GM21390 (cell line): ENCODE results near the gene NFIC.
"Not testable (repeated sequence)": the region's sequence is repeated elsewhere in the genome, so short reads cannot be mapped to it uniquely, and the experiment has no call there.

ENCODE experiments used
- ATAC-seq: cut with Tn5 transposase; IDR thresholded peaks from one replicate; pipeline ENCODE4 v1.9.1; 2021; ENCODE audit not compliant: unreplicated experiment

NFIC gene

DNA sequence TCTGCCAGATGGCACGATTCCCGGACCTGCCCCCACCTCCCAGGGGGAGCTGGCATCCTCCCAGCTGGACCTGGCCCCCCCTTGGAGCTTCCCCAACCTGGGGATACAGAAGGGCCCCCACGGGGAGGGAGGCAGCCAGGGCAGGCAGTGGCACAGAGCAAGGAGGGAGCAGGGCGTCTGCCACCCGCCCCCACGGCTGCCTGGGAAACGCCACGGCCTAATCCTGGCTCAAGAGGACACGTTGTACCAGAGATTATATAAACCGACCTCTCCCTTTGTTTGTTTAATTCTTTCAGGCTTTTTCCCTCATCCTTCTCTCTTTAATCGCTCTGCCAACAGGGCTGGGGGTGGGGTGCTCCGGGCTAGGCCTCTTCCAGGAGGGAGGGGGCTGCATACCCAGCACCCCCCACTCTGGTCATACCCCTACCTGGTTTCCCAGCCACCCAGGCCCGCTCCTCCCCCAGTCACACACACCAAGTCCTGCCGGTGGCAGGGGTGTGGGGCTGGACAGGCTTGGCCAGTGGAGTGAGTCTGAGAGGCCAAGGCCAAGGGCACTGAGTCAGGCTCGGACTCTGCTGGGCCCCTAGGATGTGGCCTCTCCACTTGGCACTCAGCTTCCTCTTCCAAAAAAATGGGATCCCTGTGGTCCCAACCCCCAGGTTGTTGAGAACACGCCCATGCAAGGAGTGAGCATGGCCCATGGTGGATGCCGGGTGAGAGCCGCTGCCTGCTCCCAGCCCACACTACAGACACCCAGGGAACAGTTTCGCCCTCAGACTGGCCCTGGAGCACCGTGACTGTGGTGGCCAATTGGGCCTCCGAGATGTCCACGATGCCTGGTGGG lies 29.5 kb upstream of the NFIC start:
- ATAC-seq: no peak

DNA sequence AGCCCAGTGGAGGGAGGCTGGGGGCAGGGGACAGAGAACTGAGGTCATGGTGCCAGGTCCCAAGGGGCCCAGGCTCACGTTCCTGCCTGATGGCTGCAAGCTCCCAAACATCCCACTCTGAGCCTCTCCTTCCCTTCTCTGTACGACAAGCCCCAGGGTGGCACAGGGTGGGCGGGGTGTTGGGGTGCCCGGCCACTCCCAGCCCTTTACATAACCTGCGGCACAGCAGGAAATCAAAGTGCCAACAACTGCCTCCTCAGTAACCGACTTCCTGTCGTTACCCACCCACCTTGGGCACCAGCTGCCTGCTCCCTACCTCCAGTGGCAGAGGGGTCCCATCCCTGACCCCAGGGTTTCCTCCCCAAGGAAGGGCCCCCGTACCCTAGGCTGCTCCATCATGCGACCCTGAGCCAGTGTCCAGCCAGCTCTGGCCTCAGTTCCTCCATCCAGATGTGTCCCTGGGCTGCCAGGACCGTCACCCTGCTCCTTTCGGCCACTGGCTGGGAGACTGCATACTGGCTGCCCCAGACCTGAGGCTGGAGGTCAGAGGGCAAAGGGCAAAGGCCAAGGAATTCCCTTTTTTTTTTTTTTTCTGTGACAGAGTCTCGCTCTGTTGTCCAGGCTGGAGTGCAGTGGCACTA lies 27.7 kb upstream of the NFIC start:
- no peak for ATAC-seq

DNA sequence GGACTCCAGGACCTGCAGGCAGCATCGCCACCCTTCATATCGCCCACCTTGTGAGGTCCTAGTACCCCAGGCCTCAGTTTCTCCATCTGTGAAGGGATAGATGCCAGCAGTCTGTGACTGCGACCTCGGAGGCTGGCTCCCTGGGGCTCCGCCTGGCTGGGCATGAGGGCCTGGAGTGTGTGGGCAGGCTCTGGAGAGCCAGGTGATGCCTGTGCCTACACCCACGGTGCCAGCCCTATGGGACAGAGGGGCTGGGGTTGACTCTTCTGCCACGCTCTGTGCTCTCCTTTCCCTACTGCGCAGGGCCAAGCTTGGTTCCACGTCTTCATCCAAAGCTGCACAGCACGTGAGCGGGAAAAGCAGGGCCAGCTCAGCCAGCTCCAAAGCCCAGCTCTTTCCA lies 26.0 kb upstream of the NFIC start:
- no peak for ATAC-seq

DNA sequence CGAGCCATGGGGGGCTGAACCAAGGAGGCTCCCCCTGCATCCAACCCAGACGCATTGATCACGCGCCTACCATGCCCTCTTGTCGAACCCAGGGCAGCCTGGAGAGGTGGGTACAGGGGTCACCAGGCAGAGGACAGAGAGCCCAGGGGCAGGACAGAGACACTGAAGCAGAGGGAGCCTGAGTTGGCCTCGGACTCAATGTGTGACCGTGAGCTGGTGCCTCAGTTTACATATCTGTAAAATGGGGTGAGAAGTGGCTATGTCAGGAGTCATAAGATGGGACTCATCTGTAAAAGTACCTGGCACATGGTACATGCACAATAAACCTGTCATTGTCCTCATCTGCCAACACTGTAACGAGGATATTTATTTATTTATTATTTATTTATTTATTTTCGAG lies 24.1 kb upstream of the NFIC start:
- no peak for ATAC-seq

DNA sequence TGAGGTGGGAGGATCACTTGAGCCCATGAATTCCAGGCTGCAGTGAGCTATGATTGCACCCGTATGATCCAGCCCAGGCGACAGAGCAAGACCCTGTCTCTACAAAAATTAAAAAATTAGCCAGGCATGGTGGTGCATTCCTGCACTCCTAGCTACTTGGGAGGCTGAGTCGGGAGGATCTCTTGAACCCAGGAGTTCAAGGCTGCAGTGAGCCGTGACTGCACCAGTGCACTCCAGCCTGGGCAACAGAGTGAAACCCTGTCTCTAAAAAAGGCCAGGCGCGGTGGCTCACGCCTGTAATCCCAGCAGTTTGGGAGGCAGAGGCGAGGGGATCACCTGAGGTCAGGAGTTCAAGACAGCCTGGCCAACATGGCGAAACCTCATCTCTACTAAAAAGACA lies 23.4 kb upstream of the NFIC start:
- not testable (repeated sequence) for ATAC-seq

DNA sequence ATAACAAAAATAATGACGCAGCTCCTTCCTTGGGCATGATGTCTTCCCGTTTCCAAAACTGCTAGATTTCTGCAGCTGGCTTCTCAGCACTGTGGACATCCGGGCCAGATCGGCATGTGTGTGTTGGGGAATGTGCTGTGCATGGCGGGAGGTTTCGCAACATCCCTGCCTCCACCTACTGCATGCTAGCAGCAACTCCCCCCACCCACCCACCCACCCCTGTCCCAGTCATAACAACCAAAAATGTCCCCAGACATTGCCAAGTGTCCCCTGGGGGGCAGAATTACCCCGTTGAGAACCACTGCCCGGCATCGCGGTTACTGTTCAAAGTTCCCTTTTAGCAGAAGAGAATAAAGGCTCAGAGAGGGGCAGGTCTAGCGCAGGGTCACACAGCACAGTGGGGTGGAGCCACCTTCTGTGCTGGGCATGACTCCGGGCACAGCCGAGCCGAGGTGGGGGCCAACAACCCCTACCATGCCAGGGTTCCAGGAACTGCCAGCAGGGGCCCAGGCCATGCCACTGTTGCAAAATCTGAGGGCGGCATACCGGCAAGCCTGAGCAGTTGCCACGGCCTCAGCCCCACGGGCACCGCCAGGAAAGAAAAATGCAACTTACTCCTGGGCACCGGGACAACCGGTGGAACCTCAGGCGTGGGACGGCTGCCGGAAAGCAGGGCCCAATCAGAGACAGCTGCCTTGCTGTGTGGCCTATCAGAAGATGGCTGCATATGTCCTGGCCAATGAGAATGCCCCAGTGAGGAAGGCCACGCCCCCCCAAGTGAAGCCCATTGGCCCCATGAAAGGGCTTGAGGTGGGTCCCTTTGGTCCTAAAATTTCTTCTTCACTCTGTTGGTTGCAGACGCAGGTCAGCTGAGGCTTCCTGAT lies 22.5 kb upstream of the NFIC start:
- no peak for ATAC-seq

DNA sequence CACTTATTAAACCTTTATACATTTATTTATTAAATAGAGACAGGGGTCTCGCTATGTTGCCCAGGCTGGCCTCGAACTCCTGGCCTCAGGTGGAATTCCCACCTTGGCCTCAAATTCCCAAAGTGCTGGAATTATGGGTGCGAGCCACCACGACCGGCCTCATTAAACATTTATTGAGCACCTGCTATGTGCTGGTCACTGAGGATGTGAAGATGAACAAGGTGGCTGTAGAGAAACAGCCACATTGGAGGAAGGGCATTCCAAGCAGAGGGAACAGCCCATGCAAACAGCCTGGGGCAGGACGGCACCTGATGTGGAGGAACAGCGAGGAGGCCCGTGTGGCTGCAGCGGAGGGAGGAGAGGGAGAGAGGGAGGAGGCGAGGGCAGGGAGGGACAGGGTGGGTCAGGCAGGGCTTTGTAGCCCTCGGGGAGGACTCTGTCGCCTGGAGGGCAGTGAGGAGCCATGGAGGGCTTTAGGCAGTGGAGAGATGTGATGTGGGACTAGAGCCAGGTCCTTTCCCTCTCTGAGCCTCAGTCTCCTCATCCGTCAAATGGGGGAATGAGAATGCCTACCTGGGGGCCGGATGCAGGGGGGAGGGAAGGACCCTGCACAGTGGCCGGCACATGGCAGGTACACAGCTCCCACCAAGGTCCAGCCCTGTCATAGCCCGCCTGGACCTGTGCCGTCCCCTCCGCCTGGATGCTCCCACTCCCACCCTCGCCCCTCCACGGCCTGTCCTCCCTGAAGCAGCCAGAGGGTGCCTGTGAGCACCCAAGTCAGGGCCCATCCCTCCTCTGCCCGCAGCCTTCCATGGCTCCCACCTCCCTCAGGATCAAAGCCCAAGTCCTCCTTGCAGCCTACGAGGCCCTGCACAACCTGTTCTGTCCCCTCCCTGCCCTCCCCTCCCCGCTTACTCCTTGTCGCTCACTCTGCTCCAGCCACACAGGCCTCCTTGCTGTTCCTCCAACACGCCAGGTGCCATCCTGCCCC lies 21.5 kb upstream of the NFIC start:
- no peak for ATAC-seq

DNA sequence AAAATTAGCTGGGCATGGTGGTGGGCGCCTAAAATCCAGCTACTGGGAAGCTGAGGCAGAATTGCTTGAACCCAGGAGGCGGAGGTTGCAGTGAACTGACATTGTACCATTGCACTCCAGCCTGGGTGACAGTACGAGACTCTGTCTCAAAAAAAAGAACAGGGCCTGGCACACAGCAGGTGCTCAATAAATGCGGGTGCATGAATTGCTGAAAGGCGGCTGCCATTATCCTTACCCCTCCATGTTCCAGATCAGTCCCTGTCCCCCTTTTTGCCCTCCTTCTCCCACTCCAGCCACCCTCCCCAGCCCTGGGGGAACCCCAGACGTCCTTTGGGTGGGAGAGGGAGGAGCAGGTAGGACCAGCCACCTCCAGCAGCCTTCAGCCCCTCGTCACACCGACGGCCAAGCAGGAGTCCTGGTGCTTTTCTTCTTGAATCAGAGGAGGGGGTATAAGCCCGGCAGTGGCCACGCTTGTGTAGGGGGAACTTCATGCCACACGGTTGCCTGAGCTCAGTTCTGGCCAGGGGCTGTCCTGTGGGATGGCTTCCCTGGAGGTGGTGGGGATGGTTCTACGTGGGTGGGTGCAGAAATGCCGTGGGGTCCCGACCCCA lies 20.4 kb upstream of the NFIC start:
- ATAC-seq: no peak

DNA sequence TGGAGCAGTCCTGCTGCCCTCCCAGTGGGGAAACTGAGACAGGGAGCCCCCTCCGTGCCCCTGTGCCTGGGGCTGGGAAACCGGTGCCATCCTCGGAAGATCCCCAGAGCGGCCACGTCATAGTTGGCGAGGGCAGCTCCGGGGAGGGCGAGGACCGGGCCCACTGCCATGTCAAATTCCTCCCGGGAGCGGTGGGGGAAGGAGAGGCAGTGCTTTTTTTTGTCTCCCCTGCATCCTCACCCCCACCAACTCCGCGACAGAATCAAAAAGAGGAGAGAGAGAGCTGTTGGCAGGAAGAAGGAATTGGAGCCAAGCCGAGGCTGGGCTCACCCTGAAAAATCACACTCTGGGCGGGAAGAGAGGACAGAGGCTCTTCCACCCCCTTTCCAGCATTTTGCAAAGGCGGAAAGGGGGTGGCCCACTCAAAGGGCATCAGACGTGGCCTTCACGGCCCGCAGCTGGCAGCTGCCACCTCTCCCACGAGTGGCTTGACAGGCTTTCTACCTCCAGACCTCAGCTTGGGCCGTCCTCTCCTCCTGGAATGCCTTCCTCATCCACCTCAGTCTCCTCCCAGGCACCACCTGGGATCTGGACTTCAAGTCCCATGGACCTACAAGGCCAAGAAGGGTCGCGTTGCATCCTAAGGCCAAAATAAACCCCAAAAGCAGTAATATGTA lies 19.6 kb upstream of the NFIC start:
- ATAC-seq: no peak

DNA sequence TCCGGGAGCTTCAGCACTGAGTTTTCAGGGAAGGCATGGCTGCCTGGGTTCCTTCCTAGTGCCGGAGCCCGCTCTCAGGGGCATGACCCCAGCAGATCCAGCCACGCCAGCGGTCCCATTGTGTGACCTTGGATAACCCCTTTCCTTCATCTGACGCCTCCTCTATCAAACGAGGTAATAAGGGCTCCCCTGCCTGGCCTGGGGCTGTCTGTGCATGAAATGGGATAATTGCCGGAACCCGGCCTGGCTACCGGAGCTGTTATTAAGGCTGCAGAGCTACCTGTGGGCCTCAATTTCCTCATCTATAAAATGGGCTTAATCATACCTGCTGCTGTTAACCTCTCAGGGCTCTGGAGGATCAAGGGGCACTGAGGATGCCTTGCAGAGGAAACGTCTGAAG lies 18.3 kb upstream of the NFIC start:
- no peak for ATAC-seq

DNA sequence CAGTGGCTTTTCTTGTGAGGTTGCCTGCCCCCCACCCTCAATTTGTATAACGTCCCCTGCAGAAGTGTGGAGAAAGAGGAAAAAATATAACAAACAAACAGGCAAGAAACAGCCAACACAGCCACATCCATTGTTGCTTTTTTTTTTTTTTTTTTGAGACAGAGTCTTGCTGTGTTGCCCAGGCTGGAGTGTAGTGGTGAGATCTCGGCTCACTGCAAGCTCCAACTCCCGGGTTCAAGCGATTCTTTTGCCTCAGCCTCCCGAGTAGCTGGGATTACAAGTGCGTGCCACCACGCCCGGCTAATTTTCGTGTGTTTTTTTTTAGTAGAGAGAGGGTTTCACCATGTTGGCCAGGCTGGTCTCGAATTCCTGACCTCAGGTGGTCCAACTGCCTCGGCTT lies 17.9 kb upstream of the NFIC start:
- not testable (repeated sequence) for ATAC-seq

DNA sequence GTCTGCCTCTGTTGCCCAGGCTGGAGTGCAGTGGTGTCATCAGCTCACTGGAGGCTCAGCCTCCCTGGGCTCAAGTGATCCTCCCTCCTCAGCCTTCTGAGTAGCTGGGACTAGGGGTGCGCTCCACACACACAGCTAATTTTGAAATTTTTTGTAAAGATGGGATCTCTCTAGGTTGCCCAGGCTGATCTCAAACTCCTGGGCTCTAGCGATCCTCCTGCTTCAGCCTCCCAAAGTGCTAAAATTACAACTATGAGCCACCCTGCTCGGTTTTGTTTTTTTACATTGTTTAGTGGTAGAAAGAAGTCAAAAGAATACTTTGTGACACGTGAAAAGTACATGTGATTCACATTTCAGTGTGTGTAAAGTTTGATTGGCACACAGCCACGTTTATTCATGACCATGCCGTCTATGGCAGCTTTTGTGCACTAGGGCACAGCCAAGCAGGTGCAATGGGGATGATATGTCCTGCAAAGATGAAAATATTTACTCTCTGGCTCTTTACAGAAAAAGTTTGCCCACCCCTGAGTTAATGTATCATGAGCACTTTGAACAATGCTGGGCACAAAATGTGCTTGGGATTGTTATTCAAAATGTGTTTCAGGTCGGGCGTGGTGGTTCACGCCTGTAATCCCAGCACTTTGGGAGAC lies 16.2 kb upstream of the NFIC start:
- ATAC-seq: no peak

DNA sequence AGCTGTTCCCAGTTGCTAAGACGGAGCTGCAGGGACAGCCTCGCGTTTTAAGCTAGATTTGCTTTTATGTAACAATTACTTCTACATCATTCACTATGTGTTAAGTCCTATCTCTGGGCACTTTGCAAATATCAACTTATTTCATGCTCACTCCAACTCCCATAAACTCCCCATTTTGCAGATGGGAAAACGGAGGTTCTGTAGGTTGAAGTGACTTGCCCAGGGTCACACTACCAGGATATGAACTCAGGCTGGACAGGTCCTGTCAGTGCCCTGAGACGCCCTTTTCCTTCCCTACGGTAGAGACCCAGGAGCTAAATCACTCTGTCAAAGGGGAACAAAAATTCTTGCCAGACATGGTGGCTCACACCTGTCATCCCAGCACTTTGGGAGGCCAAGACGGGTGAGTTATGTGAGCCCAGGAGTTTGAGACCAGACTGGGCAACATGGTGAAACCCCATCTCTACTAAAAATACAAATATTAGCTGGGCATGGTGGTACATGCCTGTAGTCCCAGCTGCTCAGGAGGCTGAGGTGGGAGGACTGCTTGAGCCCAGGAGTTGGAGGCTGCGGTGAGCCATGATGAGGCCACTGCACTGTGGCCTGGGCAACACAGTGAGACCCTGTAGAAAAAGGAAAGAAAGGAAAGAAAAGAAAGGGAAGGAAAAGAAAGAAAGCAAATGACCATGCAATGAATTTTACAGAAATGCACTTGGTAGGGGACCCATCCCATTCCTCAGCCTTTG lies 14.5 kb upstream of the NFIC start:
- ATAC-seq: no peak

DNA sequence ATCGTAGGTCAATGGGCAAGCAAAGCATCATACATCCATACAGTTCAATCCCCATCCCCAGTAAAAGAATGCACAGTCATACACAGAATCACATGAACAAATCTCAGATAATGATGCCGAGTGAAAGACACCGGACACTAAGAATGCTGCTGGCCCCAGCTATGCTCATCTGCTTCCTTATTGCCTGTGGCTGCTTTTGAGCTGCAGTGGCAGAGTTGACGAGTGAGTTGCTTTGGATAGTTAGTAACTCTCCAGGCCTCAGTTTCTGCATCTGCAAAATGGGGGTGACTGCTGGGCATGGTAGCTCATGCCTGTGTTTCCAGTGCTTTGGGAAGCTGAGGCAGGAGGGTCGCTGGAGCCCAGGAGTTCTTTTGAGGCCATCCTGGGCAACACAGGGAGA lies 12.9 kb upstream of the NFIC start:
- ATAC-seq: no peak

DNA sequence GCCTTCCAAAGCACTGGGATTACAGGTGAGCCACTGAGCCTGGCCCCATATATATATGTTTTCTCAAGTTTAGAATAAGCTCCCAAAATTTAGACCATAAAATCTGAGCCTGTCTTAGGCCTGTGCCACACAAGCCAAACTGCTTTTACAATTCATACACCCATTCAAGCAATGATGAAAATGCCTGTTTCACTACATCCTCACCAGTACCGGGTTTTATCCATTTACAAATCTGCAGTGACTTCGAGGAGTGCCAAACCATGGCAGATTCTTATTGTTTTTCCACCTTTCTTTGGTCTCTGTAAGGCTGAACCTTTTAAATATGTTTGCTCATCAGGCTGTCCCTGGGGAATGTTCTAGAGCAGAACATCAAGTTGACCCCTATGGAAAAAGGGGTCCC lies 9.6 kb upstream of the NFIC start:
- no peak for ATAC-seq

DNA sequence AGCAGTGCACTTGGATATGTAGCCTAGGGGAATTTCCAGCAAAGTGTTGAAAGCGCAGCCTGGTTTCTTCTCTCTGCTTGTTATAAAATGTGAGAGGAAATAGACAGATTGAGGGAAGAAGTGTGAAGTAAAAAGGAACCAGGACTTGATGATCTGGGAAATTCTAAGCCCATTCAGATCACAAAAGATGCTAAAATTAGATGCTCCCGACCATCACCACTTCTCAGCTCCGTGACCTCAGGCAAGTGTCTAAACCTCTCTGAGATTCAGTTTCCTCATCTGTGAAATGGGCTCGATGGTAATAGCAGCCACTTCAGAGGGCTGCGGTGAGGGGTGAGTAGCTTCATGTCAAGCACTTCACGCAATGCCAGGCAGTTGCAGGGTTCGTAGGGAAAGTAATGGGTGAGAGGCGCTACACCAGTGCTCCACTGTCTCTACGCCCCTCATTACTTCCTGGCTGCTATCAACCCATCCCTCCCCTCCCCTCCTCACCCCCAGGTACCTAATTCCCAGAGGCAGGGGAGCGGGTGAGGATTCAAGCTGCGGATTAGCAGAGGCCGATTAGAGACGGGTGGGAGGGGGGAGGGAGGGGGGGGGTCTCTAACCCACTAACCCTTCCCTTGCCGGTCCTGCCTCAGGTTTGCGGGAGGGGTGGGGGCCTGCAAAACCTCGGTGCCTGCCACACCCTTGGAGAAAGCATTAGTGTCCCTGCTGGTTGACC lies 9.0 kb upstream of the NFIC start:
- ATAC-seq: no peak

DNA sequence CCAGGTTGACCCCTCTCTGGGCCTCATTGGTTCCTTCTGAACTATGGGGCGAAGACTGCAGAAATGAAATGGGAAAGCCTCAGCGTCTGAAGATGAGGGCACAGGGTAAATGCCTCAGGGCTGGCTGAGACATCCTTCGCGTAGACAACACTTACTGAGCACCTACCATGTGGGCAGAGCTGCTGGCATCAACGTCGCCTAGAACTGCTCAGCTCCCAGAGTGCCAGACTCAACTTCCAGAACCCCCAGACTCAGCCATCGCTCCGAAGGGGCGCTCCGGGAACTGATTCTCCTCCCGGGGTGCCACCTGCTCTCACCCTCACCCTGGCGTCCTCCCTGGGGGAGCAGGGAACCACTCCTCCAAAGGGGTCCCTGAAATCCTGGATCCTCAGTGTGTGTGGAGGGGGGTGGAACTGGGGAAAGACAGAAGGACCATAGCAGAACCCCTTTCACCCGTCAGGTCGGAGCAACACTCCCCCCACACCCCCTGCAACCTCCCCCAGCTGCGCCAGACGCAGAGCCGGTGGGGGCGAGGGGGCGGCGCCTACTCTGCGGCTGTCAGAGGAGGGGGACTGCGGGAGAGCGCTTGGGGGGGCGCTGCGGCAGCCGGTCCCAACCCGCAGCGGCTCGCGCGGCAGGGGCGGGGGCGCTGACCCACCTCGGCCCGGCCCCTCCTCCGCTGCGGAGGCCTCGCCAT lies 8.2 kb upstream of the NFIC start:
- no peak for ATAC-seq
